IMR-90 (cell line): ENCODE data around the gene ENTPD1. TPM values are rescaled to one million over a fixed set of nuclear protein-coding genes. Genes with fewer than 3 reads are reported as not detected.

ENCODE experiments used
- ATAC-seq: fragments of 200-7000 bp; cut with Tn5 transposase; 2 replicates; pipeline ENCODE4 v1.9.1; 2020; ENCODE audit warnings: low read depth, mild to moderate bottlenecking, moderate library complexity
- BruUV-seq: library from RNA; stranded (reverse); fragments of 400-500 nt; replicated peaks from 2 replicates; lab custom pipeline; 2021; lab: Mats Ljungman, UMichigan
- CTCF ChIA-PET: fragments of 300-600 bp; formaldehyde crosslinking; extraction: SDS; loops from one replicate; lab custom pipeline; 2021; ENCODE audit warnings: antibody characterized with exemption; lab: Yijun Ruan, JAX
- POLR2A ChIA-PET: fragments of 300-600 bp; sonication (Branson Sonifier 250); formaldehyde crosslinking; loops from one replicate; lab custom pipeline; 2022; ENCODE audit warnings: antibody characterized with exemption; ENCODE audit not compliant: unreplicated experiment; lab: Charles Lee
- DNase-seq: peaks from one replicate; pipeline ENCODE4 v3.0.0; 2013
- H2AFZ ChIP-seq: replicated peaks from 2 replicates; pipeline ENCODE3; 2013; ENCODE audit warnings: low read length, mild to moderate bottlenecking; ENCODE audit not compliant: poor library complexity
- H2AK5ac ChIP-seq: 2 replicates; pipeline ENCODE4 v1.6.1; 2013; ENCODE audit warnings: low read depth, low read length, inconsistent platforms
- H2AK9ac ChIP-seq: replicated peaks from 2 replicates; pipeline ENCODE3; 2013; ENCODE audit warnings: mild to moderate bottlenecking, low read depth, low read length, moderate library complexity; ENCODE audit not compliant: poor library complexity
- H2BK120ac ChIP-seq: 2 replicates; pipeline ENCODE4 v1.6.1; 2013; ENCODE audit warnings: low read depth, low read length, inconsistent platforms
- H2BK15ac ChIP-seq: 3 replicates; pipeline ENCODE4 v1.6.1; 2013; ENCODE audit warnings: low read depth, low read length, inconsistent platforms
- H2BK20ac ChIP-seq: 2 replicates; pipeline ENCODE4 v1.6.1; 2013; ENCODE audit warnings: low read depth, mild to moderate bottlenecking, inconsistent platforms, low read length, moderate library complexity
- H2BK5ac ChIP-seq: 2 replicates; pipeline ENCODE4 v1.6.1; 2013; ENCODE audit warnings: mild to moderate bottlenecking, low read depth, low read length, inconsistent platforms; ENCODE audit not compliant: poor library complexity, severe bottlenecking
- H3K14ac ChIP-seq: replicated peaks from 2 replicates; pipeline ENCODE4 v1.6.1; 2013; ENCODE audit warnings: low read depth, low read length, inconsistent platforms
- H3K18ac ChIP-seq: 2 replicates; pipeline ENCODE4 v1.6.1; 2013; ENCODE audit warnings: low read depth, low read length, control low read depth
- H3K23ac ChIP-seq: 2 replicates; pipeline ENCODE4 v1.6.1; 2013; ENCODE audit warnings: low read depth, low read length, inconsistent platforms
- H3K27ac ChIP-seq: 2 replicates; pipeline ENCODE4 v1.5.1; 2013; ENCODE audit warnings: mild to moderate bottlenecking, control low read depth, low read length; ENCODE audit not compliant: insufficient read depth
- H3K27me3 ChIP-seq: 2 replicates; pipeline ENCODE4 v1.6.1; 2013; ENCODE audit warnings: low read length; ENCODE audit not compliant: control insufficient read depth, insufficient read depth
- H3K36me3 ChIP-seq: 2 replicates; pipeline ENCODE4 v1.6.1; 2013; ENCODE audit warnings: low read length, mixed read lengths; ENCODE audit not compliant: control insufficient read depth, insufficient read depth
- H3K4ac ChIP-seq: 2 replicates; pipeline ENCODE4 v1.6.1; 2013; ENCODE audit warnings: low read depth, low read length, inconsistent platforms
- H3K4me1 ChIP-seq: 2 replicates; pipeline ENCODE4 v1.6.1; 2013; ENCODE audit warnings: low read length, mixed read lengths; ENCODE audit not compliant: control insufficient read depth, insufficient read depth
- H3K4me2 ChIP-seq: 2 replicates; pipeline ENCODE4 v1.6.1; 2013; ENCODE audit warnings: low read depth, mild to moderate bottlenecking, control low read depth, low read length, moderate library complexity
- H3K4me3 ChIP-seq: 2 replicates; pipeline ENCODE4 v1.5.1; 2013; ENCODE audit warnings: low read depth, mild to moderate bottlenecking, control low read depth, low read length, moderate library complexity; ENCODE audit not compliant: insufficient read depth
- H3K56ac ChIP-seq: 2 replicates; pipeline ENCODE4 v1.6.1; 2013; ENCODE audit warnings: low read length, inconsistent platforms; ENCODE audit not compliant: insufficient read depth; ENCODE audit errors: extremely low read depth
- H3K79me1 ChIP-seq, 2 experiments: 2 replicates each; pipeline ENCODE4 v1.6.1; 2013; ENCODE audit warnings: low read length in 2 of 2, inconsistent platforms in 1 of 2, low read depth in 1 of 2
- H3K9ac ChIP-seq: 2 replicates; pipeline ENCODE4 v1.6.1; 2013; ENCODE audit warnings: low read depth, low read length, control low read depth
- H3K9me1 ChIP-seq: 2 replicates; pipeline ENCODE4 v1.6.1; 2013; ENCODE audit warnings: low read length, inconsistent platforms; ENCODE audit not compliant: insufficient read depth
- H3K9me3 ChIP-seq: 2 replicates; pipeline ENCODE4 v1.6.1; 2013; ENCODE audit warnings: low read length; ENCODE audit not compliant: control insufficient read depth, insufficient read depth
- H4K20me1 ChIP-seq: 2 replicates; pipeline ENCODE4 v1.6.1; 2013; ENCODE audit warnings: low read length, inconsistent platforms; ENCODE audit not compliant: insufficient read depth
- H4K5ac ChIP-seq: 2 replicates; pipeline ENCODE4 v1.6.1; 2013; ENCODE audit warnings: mild to moderate bottlenecking, low read depth, low read length, control low read depth
- H4K8ac ChIP-seq, 2 experiments: 2 replicates each; pipeline ENCODE4 v1.6.1; 2013; ENCODE audit warnings: low read depth in 2 of 2, low read length in 2 of 2, control low read depth in 1 of 2, inconsistent platforms in 1 of 2
- H4K91ac ChIP-seq: 2 replicates; pipeline ENCODE4 v1.6.1; 2013; ENCODE audit warnings: low read depth, low read length, inconsistent platforms; ENCODE audit not compliant: insufficient read depth
- BHLHE40 ChIP-seq: fragments of 150-350 bp; IDR thresholded peaks from 2 replicates; pipeline ENCODE4 v1.6.1; 2016; ENCODE audit warnings: mild to moderate bottlenecking, low read depth, low read length
- CHD1 ChIP-seq: IDR thresholded peaks from 2 replicates; pipeline ENCODE4 v1.6.1; 2012; ENCODE audit warnings: low read depth, low read length, improper control_type of control experiment
- FOS ChIP-seq: fragments of 150-350 bp; IDR thresholded peaks from 2 replicates; pipeline ENCODE4 v1.6.1; 2016; ENCODE audit warnings: low read depth, low read length
- MAFK ChIP-seq: IDR thresholded peaks from 2 replicates; pipeline ENCODE4 v1.6.1; 2012; ENCODE audit warnings: low read depth, low read length, improper control_type of control experiment
- MAZ ChIP-seq: IDR thresholded peaks from 2 replicates; pipeline ENCODE4 v1.6.1; 2012; ENCODE audit warnings: low read depth, mild to moderate bottlenecking, low read length, improper control_type of control experiment, moderate library complexity, borderline replicate concordance
- MXI1 ChIP-seq: IDR thresholded peaks from 2 replicates; pipeline ENCODE4 v1.6.1; 2012; ENCODE audit warnings: low read depth, mild to moderate bottlenecking, low read length, moderate library complexity, borderline replicate concordance
- NFE2L2 ChIP-seq: fragments of 150-350 bp; IDR thresholded peaks from 2 replicates; pipeline ENCODE4 v1.6.1; 2016; ENCODE audit warnings: low read depth, mild to moderate bottlenecking, low read length
- POLR2A ChIP-seq: IDR thresholded peaks from 2 replicates; pipeline ENCODE4 v1.6.1; 2012; ENCODE audit warnings: mild to moderate bottlenecking, low read depth, low read length
- RAD21 ChIP-seq: IDR thresholded peaks from 2 replicates; pipeline ENCODE4 v1.6.1; 2012; ENCODE audit warnings: low read length, improper control_type of control experiment
- RCOR1 ChIP-seq: IDR thresholded peaks from 2 replicates; pipeline ENCODE4 v1.6.1; 2012; ENCODE audit warnings: mild to moderate bottlenecking, low read length, improper control_type of control experiment; ENCODE audit not compliant: insufficient replicate concordance
- RFX5 ChIP-seq: IDR thresholded peaks from 2 replicates; pipeline ENCODE4 v1.8.0; 2012; ENCODE audit warnings: low read depth, mild to moderate bottlenecking, low read length, moderate library complexity
- WGBS, 2 experiments: methylation state at CpG; one replicate each; pipeline versions ENCODE4 v1.1.5 to v1.1.7; 2013; ENCODE audit warnings: missing lambda C conversion rate in 2 of 2; ENCODE audit not compliant: insufficient read length in 1 of 2; ENCODE audit errors: extremely low coverage in 2 of 2; 5-methylcytosine and 5-hydroxymethylcytosine counted together
- dilution Hi-C: fragments of 300-500 bp; cut with HindIII; formaldehyde crosslinking; loops from one replicate; pipeline ENCODE4 v1.14.3; 2018; ENCODE audit warnings: low sequenced_read_pairs; ENCODE audit not compliant: unreplicated experiment
- in situ Hi-C: fragments of 300-500 bp; cut with MboI; formaldehyde crosslinking; loops from 3 replicates; pipeline ENCODE4 v1.14.3; 2019; ENCODE audit warnings: low sequenced_read_pairs, inconsistent platforms, mixed read lengths
- intact Hi-C: fragments of 100-400 bp; cut with micrococcal nuclease; formaldehyde crosslinking; loops from 2 replicates; pipeline ENCODE4 v1.10.0; 2022
- polyA plus RNA-seq, 3 experiments: library from polyadenylated mRNA; depleted of rRNA; stranded (reverse); fragments of >200 nt; gene quantifications; 2 replicates each; pipeline ENCODE4 v1.2.3, GENCODE V29; 2012; ENCODE audit warnings: low replicate concordance in 1 of 3
- total RNA-seq: library from RNA; depleted of rRNA; stranded (reverse); fragments of >200 nt; gene quantifications from 2 replicates; pipeline ENCODE4 v1.2.3, GENCODE V29; 2012
- TF ChIP-seq, protein P1 (sequence below): fragments of 150-350 bp; IDR thresholded peaks from 2 replicates; pipeline ENCODE4 v1.6.1; 2016; ENCODE audit warnings: low read depth, mild to moderate bottlenecking, low read length, moderate library complexity, borderline replicate concordance
- TF ChIP-seq, protein P2 (sequence below): fragments of 150-350 bp; IDR thresholded peaks from 2 replicates; pipeline ENCODE4 v1.6.1; 2017; ENCODE audit warnings: mild to moderate bottlenecking, antibody characterized with exemption, low read length, low read depth
- TF ChIP-seq, protein P3 (sequence below): conservative IDR thresholded peaks from 2 replicates; pipeline ENCODE4 v1.5.1; 2012; ENCODE audit warnings: mild to moderate bottlenecking, low read depth, low read length, improper control_type of control experiment

Gene ENTPD1
- total and polyA plus RNA-seq, 2 of the 4 experiments (the other 2 are of a cell fraction): under 0.01 TPM; not detected in 1

- ATAC-seq (peak; percentile 81), DNase-seq (peak; percentile 89)
- H3K9me1 ChIP-seq: peaks cover 4% of the 10 kb centered on the region
- H3K56ac ChIP-seq: peak overlapping the region; percentile 19; the same call in 1 of the 2 replicates
- H3K27ac ChIP-seq: peak overlapping the region; percentile 58; the same call in 1 of the 2 replicates
- WGBS, 2 experiments: no CpG with 5 or more reads among the region's 7 CpGs
- peak overlapping the region; percentile 91 for H2BK120ac ChIP-seq
- H3K79me1 ChIP-seq: no peaks in the 10 kb centered on the region
- no peaks in the 10 kb centered on the region for H3K36me3 ChIP-seq
- peak overlapping the region; percentile 76 for H3K4ac ChIP-seq
- CTCF ChIA-PET: interaction anchor here (1.0 to 1.4 kb wide), 2 partner anchors 19 to 121 kb away, joined by 3 to 4 read pairs; partner anchors contain the start of gene TCTN3
- dilution Hi-C loops: no loop called here
- no TSS peak for BruUV-seq
- H4K8ac ChIP-seq: peak overlapping the region; percentile 30 to 74; a peak in 3 of 4 replicates
- H3K18ac ChIP-seq: peak overlapping the region; percentile 76
- H3K4me1 ChIP-seq: peaks cover 15% of the 10 kb centered on the region
- peak overlapping the region; percentile 56 for H2BK5ac ChIP-seq
- peak overlapping the region; percentile 59 for H2BK15ac ChIP-seq
- no peak overlapping the region for H2AK9ac ChIP-seq
- H2AFZ ChIP-seq: no peak overlapping the region
- H3K23ac ChIP-seq: peak overlapping the region; percentile 37
- H3K14ac ChIP-seq: peak overlapping the region; percentile 85
- H4K5ac ChIP-seq: peak overlapping the region; percentile 77
- intact Hi-C loops: no loop called here
- no peak overlapping the region for H3K9ac ChIP-seq
- POLR2A ChIA-PET: no interaction called here
- in situ Hi-C loops: no loop called here
- H2AK5ac ChIP-seq: peak overlapping the region; percentile 37; the same call in 1 of the 2 replicates
- peak overlapping the region; percentile 42; the same call in 1 of the 2 replicates for H3K4me2 ChIP-seq
- H4K91ac ChIP-seq: peak overlapping the region; percentile 48
- H2BK20ac ChIP-seq: peak overlapping the region; percentile 86
- H3K4me3 ChIP-seq: no peak overlapping the region
- H3K27me3 ChIP-seq: no peaks in the 10 kb centered on the region
- peaks cover 2% of the 10 kb centered on the region; the same call in 1 of the 2 replicates for H3K9me3 ChIP-seq
- H4K20me1 ChIP-seq: no peaks in the 10 kb centered on the region
- no peak for TF ChIP-seq RAD21
- no peak for TF ChIP-seq BHLHE40
- TF ChIP-seq NFE2L2: no peak
- TF ChIP-seq, protein P1, sequence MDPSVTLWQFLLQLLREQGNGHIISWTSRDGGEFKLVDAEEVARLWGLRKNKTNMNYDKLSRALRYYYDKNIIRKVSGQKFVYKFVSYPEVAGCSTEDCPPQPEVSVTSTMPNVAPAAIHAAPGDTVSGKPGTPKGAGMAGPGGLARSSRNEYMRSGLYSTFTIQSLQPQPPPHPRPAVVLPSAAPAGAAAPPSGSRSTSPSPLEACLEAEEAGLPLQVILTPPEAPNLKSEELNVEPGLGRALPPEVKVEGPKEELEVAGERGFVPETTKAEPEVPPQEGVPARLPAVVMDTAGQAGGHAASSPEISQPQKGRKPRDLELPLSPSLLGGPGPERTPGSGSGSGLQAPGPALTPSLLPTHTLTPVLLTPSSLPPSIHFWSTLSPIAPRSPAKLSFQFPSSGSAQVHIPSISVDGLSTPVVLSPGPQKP: no peak
- no peak for TF ChIP-seq RFX5
- no peak for TF ChIP-seq FOS
- no peak for TF ChIP-seq POLR2A
- TF ChIP-seq RCOR1: no peak
- TF ChIP-seq, protein P2, sequence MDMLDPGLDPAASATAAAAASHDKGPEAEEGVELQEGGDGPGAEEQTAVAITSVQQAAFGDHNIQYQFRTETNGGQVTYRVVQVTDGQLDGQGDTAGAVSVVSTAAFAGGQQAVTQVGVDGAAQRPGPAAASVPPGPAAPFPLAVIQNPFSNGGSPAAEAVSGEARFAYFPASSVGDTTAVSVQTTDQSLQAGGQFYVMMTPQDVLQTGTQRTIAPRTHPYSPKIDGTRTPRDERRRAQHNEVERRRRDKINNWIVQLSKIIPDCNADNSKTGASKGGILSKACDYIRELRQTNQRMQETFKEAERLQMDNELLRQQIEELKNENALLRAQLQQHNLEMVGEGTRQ: no peak
- TF ChIP-seq MXI1: no peak
- TF ChIP-seq, protein P3, sequence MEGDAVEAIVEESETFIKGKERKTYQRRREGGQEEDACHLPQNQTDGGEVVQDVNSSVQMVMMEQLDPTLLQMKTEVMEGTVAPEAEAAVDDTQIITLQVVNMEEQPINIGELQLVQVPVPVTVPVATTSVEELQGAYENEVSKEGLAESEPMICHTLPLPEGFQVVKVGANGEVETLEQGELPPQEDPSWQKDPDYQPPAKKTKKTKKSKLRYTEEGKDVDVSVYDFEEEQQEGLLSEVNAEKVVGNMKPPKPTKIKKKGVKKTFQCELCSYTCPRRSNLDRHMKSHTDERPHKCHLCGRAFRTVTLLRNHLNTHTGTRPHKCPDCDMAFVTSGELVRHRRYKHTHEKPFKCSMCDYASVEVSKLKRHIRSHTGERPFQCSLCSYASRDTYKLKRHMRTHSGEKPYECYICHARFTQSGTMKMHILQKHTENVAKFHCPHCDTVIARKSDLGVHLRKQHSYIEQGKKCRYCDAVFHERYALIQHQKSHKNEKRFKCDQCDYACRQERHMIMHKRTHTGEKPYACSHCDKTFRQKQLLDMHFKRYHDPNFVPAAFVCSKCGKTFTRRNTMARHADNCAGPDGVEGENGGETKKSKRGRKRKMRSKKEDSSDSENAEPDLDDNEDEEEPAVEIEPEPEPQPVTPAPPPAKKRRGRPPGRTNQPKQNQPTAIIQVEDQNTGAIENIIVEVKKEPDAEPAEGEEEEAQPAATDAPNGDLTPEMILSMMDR: no peak
- TF ChIP-seq MAZ: peak; percentile 39; the same call in 1 of the 2 replicates
- peak; percentile 78 for TF ChIP-seq MAFK
- no peak for TF ChIP-seq CHD1
These were observed 58.2 kb downstream of the ENTPD1 start for GRCh38 chr10:95814011-95814727.
